Caco-2 (cell line): ENCODE measurements around the gene BTBD9. TPM values are rescaled to one million over a fixed set of nuclear protein-coding genes. Genes with fewer than 3 reads are reported as not detected.

ENCODE experiments used
- BruUV-seq: library from RNA; stranded (reverse); fragments of 400-500 nt; replicated peaks from 2 replicates; lab custom pipeline; 2021; lab: Mats Ljungman, UMichigan
- CTCF ChIA-PET: fragments of 300-600 bp; sonication (Branson Sonifier 250); formaldehyde crosslinking; loops from one replicate; lab custom pipeline; 2022; ENCODE audit warnings: antibody characterized with exemption; lab: Charles Lee
- POLR2A ChIA-PET: fragments of 300-600 bp; sonication (Branson Sonifier 250); formaldehyde crosslinking; loops from one replicate; lab custom pipeline; 2022; ENCODE audit warnings: antibody characterized with exemption; lab: Charles Lee
- DNase-seq, 2 experiments: peaks; one replicate each; pipeline versions ENCODE4 v3.0.0 to v3.0.0-alpha.2; 2020 to 2022
- H3K27me3 ChIP-seq: replicated peaks from 2 replicates; pipeline ENCODE4 v1.6.0; 2011; ENCODE audit warnings: low read length; ENCODE audit not compliant: control insufficient read depth, insufficient read depth
- H3K36me3 ChIP-seq: 2 replicates; pipeline ENCODE4 v1.5.1; 2011; ENCODE audit warnings: low read length; ENCODE audit not compliant: control insufficient read depth, insufficient read depth
- H3K4me1 ChIP-seq: fragments of 250-450 bp; sonication (Bioruptor Pico); 2 replicates; pipeline ENCODE4 v1.5.1; 2020; ENCODE audit warnings: mild to moderate bottlenecking
- H3K4me3 ChIP-seq: 2 replicates; pipeline ENCODE4 v1.5.1; 2011; ENCODE audit warnings: low read depth, mild to moderate bottlenecking, control low read depth, low read length
- H3K9me3 ChIP-seq: fragments of 250-450 bp; sonication (Bioruptor Pico); 2 replicates; pipeline ENCODE4 v1.5.1; 2020; ENCODE audit warnings: mild to moderate bottlenecking, moderate library complexity
- H3K27ac Mint-ChIP-seq: one replicate; pipeline ENCODE4 v1.8.0; 2022; ENCODE audit warnings: mixed read lengths; ENCODE audit not compliant: unreplicated experiment
- H3K27me3 Mint-ChIP-seq: one replicate; pipeline ENCODE4 v1.8.0; 2022; ENCODE audit warnings: mixed read lengths; ENCODE audit not compliant: insufficient read depth, unreplicated experiment
- H3K36me3 Mint-ChIP-seq: one replicate; pipeline ENCODE4 v1.8.0; 2022; ENCODE audit warnings: mild to moderate bottlenecking, mixed read lengths; ENCODE audit not compliant: insufficient read depth, unreplicated experiment
- H3K4me1 Mint-ChIP-seq: one replicate; pipeline ENCODE4 v1.8.0; 2022; ENCODE audit warnings: low read depth, mixed read lengths; ENCODE audit not compliant: unreplicated experiment
- H3K4me3 Mint-ChIP-seq: one replicate; pipeline ENCODE4 v1.8.0; 2022; ENCODE audit warnings: mild to moderate bottlenecking, moderate library complexity, mixed read lengths; ENCODE audit not compliant: unreplicated experiment
- H3K9me3 Mint-ChIP-seq: one replicate; pipeline ENCODE4 v1.8.0; 2022; ENCODE audit warnings: mixed read lengths; ENCODE audit not compliant: unreplicated experiment
- CTCF ChIP-seq, 2 experiments: fragments of 200-600 bp in 1 of 2; IDR thresholded peaks; 1 replicate in 1 of 2; 2 replicates in 1 of 2; pipeline versions ENCODE4 v1.5.1 to v1.8.0; 2011 to 2022; ENCODE audit warnings: antibody characterized with exemption in 1 of 2, control low read depth in 1 of 2, inconsistent platforms in 1 of 2, low read depth in 1 of 2, low read length in 1 of 2, mild to moderate bottlenecking in 1 of 2, moderate library complexity in 1 of 2; ENCODE audit not compliant: insufficient read depth in 1 of 2, severe bottlenecking in 1 of 2, unreplicated experiment in 1 of 2
- intact Hi-C: fragments of 100-400 bp; cut with micrococcal nuclease; formaldehyde crosslinking; loops from one replicate; pipeline ENCODE4 v1.10.0; 2022; ENCODE audit not compliant: unreplicated experiment
- total RNA-seq: library from RNA; stranded (reverse); gene quantifications from 2 replicates; pipeline ENCODE4 v1.2.3, GENCODE V29; 2022

Gene BTBD9
- total RNA-seq, 1 experiment from 2014 or later = 19.6 TPM

GRCh38 chr6:38599261-38599660 lies 40.5 kb downstream of the BTBD9 start:
- DNase-seq = no peak
- no peak overlapping the region for H3K27ac Mint-ChIP-seq

GRCh38 chr6:38593998-38594665 lies 45.6 kb downstream of the BTBD9 start:
- Histone ChIP-seq H3K4me1 (peaks cover 19% of the 10 kb centered on the region), H3K4me3 (no peak overlapping the region), H3K9me3 (no peaks in the 10 kb centered on the region; the same call in 1 of the 2 replicates), H3K36me3 (no peaks in the 10 kb centered on the region), H3K27me3 (no peaks in the 10 kb centered on the region)
- CTCF ChIA-PET = no interaction called here
- POLR2A ChIA-PET = no interaction called here
- H3K9me3 Mint-ChIP-seq = no peaks in the 10 kb centered on the region
- no peak overlapping the region for H3K27ac Mint-ChIP-seq
- no peak overlapping the region for H3K4me3 Mint-ChIP-seq
- no peak for TF ChIP-seq CTCF (IDR thresholded peaks at IDR 0.05; ENCODE audit: insufficient read depth in 1 of 2, low read depth in 1 of 2, low read length in 1 of 2, severe bottlenecking in 1 of 2, unreplicated experiment in 1 of 2)
- H3K4me1 Mint-ChIP-seq = peaks cover 19% of the 10 kb centered on the region
- intact Hi-C loops = no loop called here
- no peaks in the 10 kb centered on the region for H3K27me3 Mint-ChIP-seq
- H3K36me3 Mint-ChIP-seq = no peaks in the 10 kb centered on the region
- no TSS peak for BruUV-seq
- no peak for DNase-seq

More at GRCh38 chr6:38599261-38599660, 40.5 kb downstream of the BTBD9 start:
- H3K9me3 Mint-ChIP-seq = no peaks in the 10 kb centered on the region
- TF ChIP-seq CTCF (IDR thresholded peaks at IDR 0.05; ENCODE audit: insufficient read depth in 1 of 2, low read depth in 1 of 2, low read length in 1 of 2, severe bottlenecking in 1 of 2, unreplicated experiment in 1 of 2) = no peak
- H3K4me3 Mint-ChIP-seq = no peak overlapping the region
- H3K36me3 ChIP-seq = no peaks in the 10 kb centered on the region
- ChIA-PET CTCF (no interaction called here), POLR2A (interaction anchor here (0.6 kb wide), 1 partner anchor 1342 kb away, joined by 3 read pairs; no protein-coding TSS in a partner anchor)
- no peak overlapping the region for H3K4me3 ChIP-seq
- no peaks in the 10 kb centered on the region; the same call in 1 of the 2 replicates for H3K9me3 ChIP-seq
- H3K4me1 Mint-ChIP-seq = peaks cover 31% of the 10 kb centered on the region
- peaks cover 31% of the 10 kb centered on the region for H3K4me1 ChIP-seq
- no peaks in the 10 kb centered on the region for H3K27me3 Mint-ChIP-seq
- no TSS peak for BruUV-seq
- no peaks in the 10 kb centered on the region for H3K27me3 ChIP-seq
- intact Hi-C loops = no loop called here
- no peaks in the 10 kb centered on the region for H3K36me3 Mint-ChIP-seq

GRCh38 chr6:38593409-38593808 lies 46.3 kb downstream of the BTBD9 start:
- Mint-ChIP-seq H3K27me3 (no peaks in the 10 kb centered on the region), H3K9me3 (no peaks in the 10 kb centered on the region), H3K4me3 (no peak overlapping the region), H3K36me3 (no peaks in the 10 kb centered on the region), H3K27ac (no peak overlapping the region), H3K4me1 (peaks cover 19% of the 10 kb centered on the region)
- intact Hi-C loops = no loop called here
- peaks cover 27% of the 10 kb centered on the region for H3K4me1 ChIP-seq
- DNase-seq = no peak
- no peak overlapping the region for H3K4me3 ChIP-seq
- ChIA-PET POLR2A (interaction anchor here (0.5 to 0.6 kb wide), 2 partner anchors 10 to 25 kb away, joined by 3 to 4 read pairs; no protein-coding TSS in a partner anchor), CTCF (no interaction called here)
- no TSS peak for BruUV-seq
- no peak for TF ChIP-seq CTCF (IDR thresholded peaks at IDR 0.05; ENCODE audit: insufficient read depth in 1 of 2, low read depth in 1 of 2, low read length in 1 of 2, severe bottlenecking in 1 of 2, unreplicated experiment in 1 of 2)
- H3K9me3 ChIP-seq = no peaks in the 10 kb centered on the region; the same call in 1 of the 2 replicates
- no peaks in the 10 kb centered on the region for H3K36me3 ChIP-seq
- H3K27me3 ChIP-seq = no peaks in the 10 kb centered on the region
